Naive thymus-derived CD4-positive, alpha-beta T cell (primary cell): ENCODE measurements around the gene CPE. TPM values are rescaled to one million over a fixed set of nuclear protein-coding genes. Genes with fewer than 3 reads are reported as not detected.

Experiments
- ATAC-seq: fragments of 150-1000 bp; cut with Tn5 transposase; 2 replicates; pipeline ENCODE4 v1.10.0; 2021; ENCODE audit warnings: mild to moderate bottlenecking, moderate library complexity
- CTCF ChIA-PET: fragments of 350-600 bp; sonication (Branson Sonifier 250); formaldehyde crosslinking; loops from one replicate; lab custom pipeline; 2021; ENCODE audit warnings: antibody characterized with exemption; lab: Charles Lee
- POLR2A ChIA-PET: fragments of 350-600 bp; sonication (Branson Sonifier 250); formaldehyde crosslinking; loops from one replicate; lab custom pipeline; 2021; ENCODE audit warnings: antibody characterized with exemption, inconsistent platforms; lab: Charles Lee
- DNase-seq, 9 donors: peaks; one replicate each; pipeline versions ENCODE4 v3.0.0 to v3.0.0-alpha.2; 2020 to 2022; ENCODE audit warnings: mixed read lengths in 1 of 9
- H3K27ac ChIP-seq: one replicate; pipeline ENCODE4 v1.7.0; 2013; ENCODE audit warnings: mild to moderate bottlenecking, low read depth, low read length, moderate library complexity
- H3K27me3 ChIP-seq, 2 donors: one replicate each; pipeline ENCODE4 v1.7.0; 2013; ENCODE audit warnings: low read length in 2 of 2, mild to moderate bottlenecking in 2 of 2, moderate library complexity in 2 of 2; ENCODE audit not compliant: control insufficient read depth in 2 of 2, insufficient read depth in 2 of 2
- H3K36me3 ChIP-seq, 3 experiments: 1 replicate in 2 of 3; 2 replicates in 1 of 3; pipeline ENCODE4 v1.7.0; 2013; ENCODE audit warnings: low read length in 3 of 3, mild to moderate bottlenecking in 3 of 3, moderate library complexity in 1 of 3; ENCODE audit not compliant: insufficient read depth in 3 of 3, control insufficient read depth in 2 of 3
- H3K4me1 ChIP-seq, 2 donors: one replicate each; pipeline ENCODE4 v1.7.0; 2013; ENCODE audit warnings: low read length in 2 of 2, mild to moderate bottlenecking in 2 of 2, moderate library complexity in 1 of 2; ENCODE audit not compliant: control insufficient read depth in 2 of 2, insufficient read depth in 2 of 2
- H3K4me3 ChIP-seq: 2 replicates; pipeline ENCODE4 v1.7.0; 2013; ENCODE audit warnings: mild to moderate bottlenecking, low read length
- H3K9me3 ChIP-seq, 3 experiments: 1 replicate in 2 of 3; 2 replicates in 1 of 3; pipeline ENCODE4 v1.7.0; 2013; ENCODE audit warnings: low read length in 3 of 3; ENCODE audit not compliant: control insufficient read depth in 2 of 3
- H3K27ac Mint-ChIP-seq, 9 donors: one replicate each; pipeline ENCODE4 v1.8.0; 2020 to 2022; ENCODE audit warnings: mixed read lengths in 9 of 9, mild to moderate bottlenecking in 8 of 9, moderate library complexity in 5 of 9, inconsistent platforms in 2 of 9
- H3K27me3 Mint-ChIP-seq, 5 donors: one replicate each; pipeline ENCODE4 v1.8.0; 2021 to 2022; ENCODE audit warnings: mixed read lengths in 5 of 5, mild to moderate bottlenecking in 1 of 5
- H3K36me3 Mint-ChIP-seq, 5 donors: one replicate each; pipeline ENCODE4 v1.8.0; 2020 to 2022; ENCODE audit warnings: mixed read lengths in 5 of 5, mild to moderate bottlenecking in 3 of 5, inconsistent platforms in 1 of 5
- H3K4me1 Mint-ChIP-seq, 7 donors: one replicate each; pipeline ENCODE4 v1.8.0; 2020 to 2022; ENCODE audit warnings: mixed read lengths in 7 of 7, mild to moderate bottlenecking in 3 of 7, inconsistent platforms in 1 of 7
- H3K4me3 Mint-ChIP-seq, 10 donors: one replicate each; pipeline ENCODE4 v1.8.0; 2020 to 2022; ENCODE audit warnings: mild to moderate bottlenecking in 10 of 10, mixed read lengths in 10 of 10, moderate library complexity in 6 of 10, inconsistent platforms in 2 of 10
- H3K9me3 Mint-ChIP-seq, 11 donors: one replicate each; pipeline ENCODE4 v1.8.0; 2020 to 2022; ENCODE audit warnings: mixed read lengths in 11 of 11, mild to moderate bottlenecking in 4 of 11, inconsistent platforms in 1 of 11, moderate library complexity in 1 of 11
- intact Hi-C, 2 donors: fragments of 100-400 bp; cut with micrococcal nuclease; formaldehyde crosslinking; loops; one replicate each; pipeline ENCODE4 v1.15.1; 2023
- polyA plus RNA-seq, 2 donors: library from polyadenylated mRNA; unstranded; fragments of 300-500 nt; fragmentation: Illumina TruSeq; gene quantifications; one replicate each; pipeline ENCODE4 v1.2.3, GENCODE V29; 2021
- total RNA-seq, 6 experiments: library from RNA in 5 of 6; stranded (reverse) in 5 of 6; gene quantifications; 1 replicate in 5 of 6; 2 replicates in 1 of 6; pipeline ENCODE4 v1.2.3 and lab custom pipeline; 2021 to 2026

The CPE gene
- total RNA-seq = not detected
- polyA plus RNA-seq = under 1 TPM; 0.09 to 0.10 TPM
- total RNA-seq (lab: John Stamatoyannopoulos, UW) = not detected

- Histone ChIP-seq H3K9me3 (no peaks in the 10 kb centered on the region), H3K27me3 (peaks cover 0 to 4% of the 10 kb centered on the region in 2 donors), H3K36me3 (no peaks in the 10 kb centered on the region), H3K27ac (no peak within 1 kb of the TSS), H3K4me1 (no peaks in the 10 kb centered on the region), H3K4me3 (peak within 1 kb of the TSS; percentile 36)
- peaks cover 0 to 13% (median 0%) of the 10 kb centered on the region in 5 donors for H3K36me3 Mint-ChIP-seq
- H3K9me3 Mint-ChIP-seq = peaks cover 0 to 8% (median 0%) of the 10 kb centered on the region in 11 donors
- no peak within 1 kb of the TSS for H3K27ac Mint-ChIP-seq
- H3K27me3 Mint-ChIP-seq = peaks cover 59 to 84% (median 66%) of the 10 kb centered on the region in 5 donors
- POLR2A ChIA-PET = interaction anchor here (1.0 kb wide), 1 partner anchor 76 kb away, joined by 3 read pairs; no protein-coding TSS in a partner anchor
- peak within 1 kb of the TSS; percentile 45 to 85 (median 79) for H3K4me3 Mint-ChIP-seq
- CTCF ChIA-PET = interaction anchor here (1.6 kb wide), 1 partner anchor 13 kb away, joined by 3 read pairs; no protein-coding TSS in a partner anchor
- H3K4me1 Mint-ChIP-seq = peaks cover 0 to 14% (median 4%) of the 10 kb centered on the region in 7 donors
- intact Hi-C loops = loop anchor here in 1 of 2 donors (5.0 kb wide), 1 partner anchor 43 kb away; no protein-coding TSS in a partner anchor
- ATAC-seq (peak; percentile 97), DNase-seq (peak; percentile 19 to 63 (median 57))
Observed at GRCh38 chr4:165378745-165379677, at the start of gene CPE. Gene CPE (plus strand): TSS chr4:165379008. CDS start chr4:165379222, 214 bp downstream.

GRCh38 chr4:165330071-165330470, 48.7 kb upstream of the CPE start:
- H3K27ac ChIP-seq = no peak overlapping the region
- H3K9me3 Mint-ChIP-seq = no peaks in the 10 kb centered on the region
- H3K4me3 ChIP-seq = no peak overlapping the region
- ATAC-seq = no peak
- peak overlapping the region in 4 of 10 donors; percentile 9 to 75 (median 36) for H3K4me3 Mint-ChIP-seq
- H3K36me3 Mint-ChIP-seq = peaks cover 0 to 27% (median 16%) of the 10 kb centered on the region in 5 donors
- H3K9me3 ChIP-seq = no peaks in the 10 kb centered on the region
- peaks cover 18 to 31% of the 10 kb centered on the region in 2 donors for H3K4me1 ChIP-seq
- intact Hi-C loops = no loop called here
- ChIA-PET POLR2A (no interaction called here), CTCF (interaction anchor here (1.0 kb wide), 1 partner anchor 44 kb away, joined by 3 read pairs; no protein-coding TSS in a partner anchor)
- no peaks in the 10 kb centered on the region for H3K27me3 Mint-ChIP-seq
- peak overlapping the region in 1 of 9 donors; percentile 44 for H3K27ac Mint-ChIP-seq
- H3K4me1 Mint-ChIP-seq = peaks cover 30 to 52% (median 35%) of the 10 kb centered on the region in 7 donors
- H3K36me3 ChIP-seq = peaks cover 0 to 4% (median 0%) of the 10 kb centered on the region in 3 experiments
- DNase-seq = no peak
- no peaks in the 10 kb centered on the region for H3K27me3 ChIP-seq

GRCh38 chr4:165330666-165331065, 48.1 kb upstream of the CPE start:
- Mint-ChIP-seq H3K9me3 (no peaks in the 10 kb centered on the region), H3K4me3 (peak overlapping the region in 3 of 10 donors; percentile 8 to 60 (median 46)), H3K27me3 (no peaks in the 10 kb centered on the region), H3K4me1 (peaks cover 34 to 52% (median 41%) of the 10 kb centered on the region in 7 donors), H3K36me3 (peaks cover 0 to 28% (median 16%) of the 10 kb centered on the region in 5 donors), H3K27ac (peak overlapping the region in 3 of 9 donors; percentile 16 to 50 (median 44))
- no peaks in the 10 kb centered on the region for H3K9me3 ChIP-seq
- DNase-seq = no peak
- H3K27ac ChIP-seq = no peak overlapping the region
- peaks cover 18 to 31% of the 10 kb centered on the region in 2 donors for H3K4me1 ChIP-seq
- H3K27me3 ChIP-seq = no peaks in the 10 kb centered on the region
- ChIA-PET CTCF (interaction anchor here (1.0 kb wide), 1 partner anchor 45 kb away, joined by 3 read pairs; no protein-coding TSS in a partner anchor), POLR2A (no interaction called here)
- intact Hi-C loops = no loop called here
- ATAC-seq = no peak
- H3K36me3 ChIP-seq = peaks cover 0 to 4% (median 0%) of the 10 kb centered on the region in 3 experiments
- no peak overlapping the region for H3K4me3 ChIP-seq

GRCh38 chr4:165331359-165331758, 47.4 kb upstream of the CPE start:
- no peak for DNase-seq
- peaks cover 0 to 4% (median under 1%) of the 10 kb centered on the region in 3 experiments for H3K36me3 ChIP-seq
- peaks cover 0 to 28% (median 16%) of the 10 kb centered on the region in 5 donors for H3K36me3 Mint-ChIP-seq
- no peaks in the 10 kb centered on the region for H3K27me3 ChIP-seq
- H3K9me3 ChIP-seq = no peaks in the 10 kb centered on the region
- ChIA-PET POLR2A (interaction anchor here (0.6 kb wide), 1 partner anchor 13 kb away, joined by 4 read pairs; no protein-coding TSS in a partner anchor), CTCF (no interaction called here)
- H3K4me3 Mint-ChIP-seq = peak overlapping the region in 5 of 10 donors; percentile 4 to 60 (median 22)
- intact Hi-C loops = no loop called here
- no peak overlapping the region for H3K4me3 ChIP-seq
- no peak for ATAC-seq
- H3K27ac Mint-ChIP-seq = peak overlapping the region in 4 of 9 donors; percentile 16 to 65 (median 35)
- no peaks in the 10 kb centered on the region for H3K9me3 Mint-ChIP-seq
- no peak overlapping the region for H3K27ac ChIP-seq
- peaks cover 29 to 48% (median 42%) of the 10 kb centered on the region in 7 donors for H3K4me1 Mint-ChIP-seq
- peaks cover 16 to 28% of the 10 kb centered on the region in 2 donors for H3K4me1 ChIP-seq
- H3K27me3 Mint-ChIP-seq = no peaks in the 10 kb centered on the region

GRCh38 chr4:165331823-165332222, 47.0 kb upstream of the CPE start:
- H3K4me3 Mint-ChIP-seq = peak overlapping the region in 6 of 10 donors; percentile 5 to 72 (median 7)

GRCh38 chr4:165332502-165332901, 46.3 kb upstream of the CPE start:
- Histone ChIP-seq H3K36me3 (peaks cover 0 to 10% (median 5%) of the 10 kb centered on the region in 3 experiments), H3K27ac (no peak overlapping the region), H3K9me3 (no peaks in the 10 kb centered on the region), H3K27me3 (no peaks in the 10 kb centered on the region), H3K4me3 (no peak overlapping the region), H3K4me1 (peaks cover 15 to 23% of the 10 kb centered on the region in 2 donors)
- ChIA-PET CTCF (no interaction called here), POLR2A (interaction anchor here (0.8 kb wide), 1 partner anchor 46 kb away, joined by 3 read pairs; no protein-coding TSS in a partner anchor)
- Mint-ChIP-seq H3K27me3 (no peaks in the 10 kb centered on the region), H3K4me1 (peaks cover 28 to 54% (median 46%) of the 10 kb centered on the region in 7 donors), H3K4me3 (peak overlapping the region in 5 of 10 donors; percentile 1 to 72 (median 16)), H3K9me3 (no peaks in the 10 kb centered on the region), H3K27ac (peak overlapping the region in 6 of 9 donors; percentile 0 to 62 (median 18)), H3K36me3 (peaks cover 0 to 32% (median 16%) of the 10 kb centered on the region in 5 donors)
- ATAC-seq (no peak), DNase-seq (no peak)
- intact Hi-C loops = no loop called here

More at GRCh38 chr4:165331823-165332222, 47.0 kb upstream of the CPE start:
- DNase-seq (no peak), ATAC-seq (no peak)
- H3K4me1 Mint-ChIP-seq = peaks cover 28 to 49% (median 45%) of the 10 kb centered on the region in 7 donors
- ChIA-PET CTCF (no interaction called here), POLR2A (interaction anchor here (0.6 kb wide), 1 partner anchor 12 kb away, joined by 4 read pairs; no protein-coding TSS in a partner anchor)
- no peaks in the 10 kb centered on the region for H3K9me3 Mint-ChIP-seq
- Histone ChIP-seq H3K36me3 (peaks cover 0 to 8% (median 5%) of the 10 kb centered on the region in 3 experiments), H3K4me3 (no peak overlapping the region), H3K27ac (no peak overlapping the region), H3K27me3 (no peaks in the 10 kb centered on the region), H3K9me3 (no peaks in the 10 kb centered on the region), H3K4me1 (peaks cover 15 to 24% of the 10 kb centered on the region in 2 donors)
- H3K36me3 Mint-ChIP-seq = peaks cover 0 to 28% (median 16%) of the 10 kb centered on the region in 5 donors
- H3K27ac Mint-ChIP-seq = peak overlapping the region in 4 of 9 donors; percentile 0 to 65 (median 33)
- no peaks in the 10 kb centered on the region for H3K27me3 Mint-ChIP-seq
- intact Hi-C loops = no loop called here
